HepG2 (cell line): ENCODE results near the gene SEMA4A. TPM values are rescaled to one million over a fixed set of nuclear protein-coding genes. Genes with fewer than 3 reads are reported as not detected.

Source experiments
- AKNA ChIP-seq: sonication (generic); formaldehyde crosslinking; IDR thresholded peaks from 2 replicates; pipeline ENCODE4 v1.4.0; 2020; ENCODE audit warnings: missing genetic modification reagents, borderline replicate concordance
- BRCA1 ChIP-seq: sonication (generic); formaldehyde crosslinking; IDR thresholded peaks from 2 replicates; pipeline ENCODE4 v1.4.0; 2020; ENCODE audit warnings: missing genetic modification reagents
- CERS6 ChIP-seq: sonication (generic); formaldehyde crosslinking; IDR thresholded peaks from 2 replicates; pipeline ENCODE4 v1.5.0; 2020; ENCODE audit warnings: missing genetic modification reagents
- IRF2 ChIP-seq: IDR thresholded peaks from 2 replicates; pipeline ENCODE4 v1.6.1; 2018; ENCODE audit warnings: missing genetic modification reagents, missing compliant biosample characterization
- IRX3 ChIP-seq: sonication (generic); formaldehyde crosslinking; IDR thresholded peaks from 2 replicates; pipeline ENCODE4 v1.8.1; 2023; ENCODE audit warnings: mild to moderate bottlenecking, low read depth, missing genetic modification reagents, borderline replicate concordance
- ISL2 ChIP-seq: sonication (generic); formaldehyde crosslinking; IDR thresholded peaks from 2 replicates; pipeline ENCODE4 v1.5.0; 2020; ENCODE audit warnings: missing genetic modification reagents
- KLF11 ChIP-seq: IDR thresholded peaks from 2 replicates; pipeline ENCODE4 v1.6.1; 2016; ENCODE audit warnings: missing compliant biosample characterization
- KLF6 ChIP-seq: IDR thresholded peaks from 2 replicates; pipeline ENCODE4 v1.8.0; 2016; ENCODE audit warnings: missing biosample characterization, missing genetic modification reagents
- KMT2B ChIP-seq: IDR thresholded peaks from 2 replicates; pipeline ENCODE4 v1.6.1; 2016; ENCODE audit warnings: missing genetic modification reagents, missing compliant biosample characterization
- MAFK ChIP-seq, 2 experiments: IDR thresholded peaks in 1 of 2; conservative IDR thresholded peaks in 1 of 2; 2 replicates each; pipeline ENCODE4 v1.6.1; 2011; ENCODE audit warnings: improper control_type of control experiment in 2 of 2, low read length in 2 of 2
- MXD1 ChIP-seq: sonication (generic); formaldehyde crosslinking; IDR thresholded peaks from 2 replicates; pipeline ENCODE4 v1.4.0; 2020; ENCODE audit warnings: mild to moderate bottlenecking, missing genetic modification reagents
- NFE2L2 ChIP-seq: fragments of 150-350 bp; IDR thresholded peaks from 2 replicates; pipeline ENCODE4 v1.6.1; 2014; ENCODE audit warnings: low read length
- NFKB2 ChIP-seq: sonication (generic); formaldehyde crosslinking; IDR thresholded peaks from 2 replicates; pipeline ENCODE4 v1.4.0; 2020; ENCODE audit warnings: missing genetic modification reagents, borderline replicate concordance
- RNF2 ChIP-seq: fragments of 450-650 bp; conservative IDR thresholded peaks from 2 replicates; pipeline ENCODE4 v1.6.1; 2016; ENCODE audit warnings: low read depth
- THAP11 ChIP-seq: IDR thresholded peaks from 2 replicates; pipeline ENCODE4 v1.6.1; 2016; ENCODE audit warnings: missing biosample characterization, missing genetic modification reagents
- YEATS4 ChIP-seq: sonication (generic); formaldehyde crosslinking; IDR thresholded peaks from 2 replicates; pipeline ENCODE4 v1.4.0; 2020; ENCODE audit warnings: missing genetic modification reagents, borderline replicate concordance
- ZFP36 ChIP-seq: fragments of 150-350 bp; IDR thresholded peaks from 2 replicates; pipeline ENCODE4 v1.6.1; 2018; ENCODE audit warnings: borderline replicate concordance, low read length, low read depth; ENCODE audit not compliant: partially characterized antibody
- ZNF33B ChIP-seq: sonication (generic); formaldehyde crosslinking; IDR thresholded peaks from 2 replicates; pipeline ENCODE4 v1.5.1; 2020; ENCODE audit warnings: mild to moderate bottlenecking, missing genetic modification reagents
- ZNF414 ChIP-seq: sonication (generic); formaldehyde crosslinking; IDR thresholded peaks from 2 replicates; pipeline ENCODE4 v1.5.0; 2020; ENCODE audit warnings: missing genetic modification reagents
- ZNF597 ChIP-seq: sonication (generic); formaldehyde crosslinking; IDR thresholded peaks from 2 replicates; pipeline ENCODE4 v1.5.0; 2020; ENCODE audit warnings: missing genetic modification reagents
- ZNF724P ChIP-seq: sonication (generic); formaldehyde crosslinking; IDR thresholded peaks from 2 replicates; pipeline ENCODE4 v1.8.0; 2022; ENCODE audit warnings: missing genetic modification reagents, borderline replicate concordance
- ZNF839 ChIP-seq: sonication (generic); formaldehyde crosslinking; IDR thresholded peaks from 2 replicates; pipeline ENCODE4 v1.4.0; 2020; ENCODE audit warnings: missing genetic modification reagents, mild to moderate bottlenecking, borderline replicate concordance
- polyA plus RNA-seq, 8 experiments: library from polyadenylated mRNA; depleted of rRNA in 3 of 8; stranded (reverse) in 7 of 8; unstranded in 1 of 8; fragments of >200 nt; fragmentation: Illumina TruSeq in 4 of 8; extraction: Trizol in 4 of 8; gene quantifications; 2 replicates each; pipeline versions ENCODE4 v1.2.1 to v1.2.3, GENCODE V29; 2011 to 2016; ENCODE audit warnings: low read depth in 4 of 8, missing spikeins in 1 of 8, mixed read lengths in 1 of 8; ENCODE audit not compliant: insufficient read depth in 1 of 8
- total RNA-seq, 5 experiments: library from RNA; depleted of rRNA; stranded (reverse); fragments of >200 nt; fragmentation: Illumina TruSeq; extraction: Trizol; gene quantifications; 2 replicates each; pipeline ENCODE4 v1.2.3, GENCODE V29; 2016; ENCODE audit warnings: low read depth in 1 of 5

The SEMA4A gene
- total and polyA plus RNA-seq, 2 of the 13 experiments (the other 11 are each of a cell fraction or from before 2014, with no cell fraction given) = 0.09 to 0.20 TPM

GRCh38 chr1:156191292-156191964, 38.0 kb downstream of the SEMA4A start (continued):
- TF ChIP-seq AKNA (CRISPR knock-in tag) (no peak), IRF2 (CRISPR knock-in tag) (no peak), ZNF33B (no peak), NFKB2 (CRISPR knock-in tag) (no peak), KLF11 (CRISPR knock-in tag) (no peak), BRCA1 (no peak), YEATS4 (CRISPR knock-in tag) (no peak), KMT2B (CRISPR knock-in tag) (no peak), ZNF724P (no peak), ZFP36 (no peak), ZNF839 (no peak), ZNF414 (CRISPR knock-in tag) (no peak), CERS6 (CRISPR knock-in tag) (no peak), KLF6 (CRISPR knock-in tag) (no peak), NFE2L2 (peak; percentile 56; the same call in 1 of the 2 replicates), THAP11 (CRISPR knock-in tag) (0 out of 2 replicates have a peak, but pooled peaks have one; percentile 26), IRX3 (CRISPR knock-in tag) (no peak), RNF2 (no peak), ISL2 (CRISPR knock-in tag) (0 out of 2 replicates have a peak, but pooled peaks have one; percentile 21), MXD1 (CRISPR knock-in tag) (no peak), ZNF597 (CRISPR knock-in tag) (no peak), MAFK (conservative IDR thresholded peaks at IDR 0.05 in 1 of 2, IDR thresholded peaks at IDR 0.05 in 1 of 2; ENCODE audit: low read length in 2 of 2) (peak in 1 of 2 experiments; percentile 32; a peak in 1 of 4 replicates)
